IMR-90 (cell line): ENCODE measurements around the gene DNAJB8. TPM values are rescaled to one million over a fixed set of nuclear protein-coding genes. Genes with fewer than 3 reads are reported as not detected.

ENCODE experiments used
- ATAC-seq: fragments of 200-7000 bp; cut with Tn5 transposase; 2 replicates; pipeline ENCODE4 v1.9.1; 2020; ENCODE audit warnings: low read depth, mild to moderate bottlenecking, moderate library complexity
- BruUV-seq: library from RNA; stranded (reverse); fragments of 400-500 nt; replicated peaks from 2 replicates; lab custom pipeline; 2021; lab: Mats Ljungman, UMichigan
- CTCF ChIA-PET: fragments of 300-600 bp; formaldehyde crosslinking; extraction: SDS; loops from one replicate; lab custom pipeline; 2021; ENCODE audit warnings: antibody characterized with exemption; lab: Yijun Ruan, JAX
- POLR2A ChIA-PET: fragments of 300-600 bp; sonication (Branson Sonifier 250); formaldehyde crosslinking; loops from one replicate; lab custom pipeline; 2022; ENCODE audit warnings: antibody characterized with exemption; ENCODE audit not compliant: unreplicated experiment; lab: Charles Lee
- DNase-seq: peaks from one replicate; pipeline ENCODE4 v3.0.0; 2013
- H2AFZ ChIP-seq: replicated peaks from 2 replicates; pipeline ENCODE3; 2013; ENCODE audit warnings: low read length, mild to moderate bottlenecking; ENCODE audit not compliant: poor library complexity
- H2AK5ac ChIP-seq: 2 replicates; pipeline ENCODE4 v1.6.1; 2013; ENCODE audit warnings: low read depth, low read length, inconsistent platforms
- H2AK9ac ChIP-seq: replicated peaks from 2 replicates; pipeline ENCODE3; 2013; ENCODE audit warnings: mild to moderate bottlenecking, low read depth, low read length, moderate library complexity; ENCODE audit not compliant: poor library complexity
- H2BK120ac ChIP-seq: 2 replicates; pipeline ENCODE4 v1.6.1; 2013; ENCODE audit warnings: low read depth, low read length, inconsistent platforms
- H2BK15ac ChIP-seq: 3 replicates; pipeline ENCODE4 v1.6.1; 2013; ENCODE audit warnings: low read depth, low read length, inconsistent platforms
- H2BK20ac ChIP-seq: 2 replicates; pipeline ENCODE4 v1.6.1; 2013; ENCODE audit warnings: low read depth, mild to moderate bottlenecking, inconsistent platforms, low read length, moderate library complexity
- H2BK5ac ChIP-seq: 2 replicates; pipeline ENCODE4 v1.6.1; 2013; ENCODE audit warnings: mild to moderate bottlenecking, low read depth, low read length, inconsistent platforms; ENCODE audit not compliant: poor library complexity, severe bottlenecking
- H3K14ac ChIP-seq: replicated peaks from 2 replicates; pipeline ENCODE4 v1.6.1; 2013; ENCODE audit warnings: low read depth, low read length, inconsistent platforms
- H3K18ac ChIP-seq: 2 replicates; pipeline ENCODE4 v1.6.1; 2013; ENCODE audit warnings: low read depth, low read length, control low read depth
- H3K23ac ChIP-seq: 2 replicates; pipeline ENCODE4 v1.6.1; 2013; ENCODE audit warnings: low read depth, low read length, inconsistent platforms
- H3K27ac ChIP-seq: 2 replicates; pipeline ENCODE4 v1.5.1; 2013; ENCODE audit warnings: mild to moderate bottlenecking, control low read depth, low read length; ENCODE audit not compliant: insufficient read depth
- H3K27me3 ChIP-seq: 2 replicates; pipeline ENCODE4 v1.6.1; 2013; ENCODE audit warnings: low read length; ENCODE audit not compliant: control insufficient read depth, insufficient read depth
- H3K36me3 ChIP-seq: 2 replicates; pipeline ENCODE4 v1.6.1; 2013; ENCODE audit warnings: low read length, mixed read lengths; ENCODE audit not compliant: control insufficient read depth, insufficient read depth
- H3K4ac ChIP-seq: 2 replicates; pipeline ENCODE4 v1.6.1; 2013; ENCODE audit warnings: low read depth, low read length, inconsistent platforms
- H3K4me1 ChIP-seq: 2 replicates; pipeline ENCODE4 v1.6.1; 2013; ENCODE audit warnings: low read length, mixed read lengths; ENCODE audit not compliant: control insufficient read depth, insufficient read depth
- H3K4me2 ChIP-seq: 2 replicates; pipeline ENCODE4 v1.6.1; 2013; ENCODE audit warnings: low read depth, mild to moderate bottlenecking, control low read depth, low read length, moderate library complexity
- H3K4me3 ChIP-seq: 2 replicates; pipeline ENCODE4 v1.5.1; 2013; ENCODE audit warnings: low read depth, mild to moderate bottlenecking, control low read depth, low read length, moderate library complexity; ENCODE audit not compliant: insufficient read depth
- H3K56ac ChIP-seq: 2 replicates; pipeline ENCODE4 v1.6.1; 2013; ENCODE audit warnings: low read length, inconsistent platforms; ENCODE audit not compliant: insufficient read depth; ENCODE audit errors: extremely low read depth
- H3K79me1 ChIP-seq, 2 experiments: 2 replicates each; pipeline ENCODE4 v1.6.1; 2013; ENCODE audit warnings: low read length in 2 of 2, inconsistent platforms in 1 of 2, low read depth in 1 of 2
- H3K9ac ChIP-seq: 2 replicates; pipeline ENCODE4 v1.6.1; 2013; ENCODE audit warnings: low read depth, low read length, control low read depth
- H3K9me1 ChIP-seq: 2 replicates; pipeline ENCODE4 v1.6.1; 2013; ENCODE audit warnings: low read length, inconsistent platforms; ENCODE audit not compliant: insufficient read depth
- H3K9me3 ChIP-seq: 2 replicates; pipeline ENCODE4 v1.6.1; 2013; ENCODE audit warnings: low read length; ENCODE audit not compliant: control insufficient read depth, insufficient read depth
- H4K20me1 ChIP-seq: 2 replicates; pipeline ENCODE4 v1.6.1; 2013; ENCODE audit warnings: low read length, inconsistent platforms; ENCODE audit not compliant: insufficient read depth
- H4K5ac ChIP-seq: 2 replicates; pipeline ENCODE4 v1.6.1; 2013; ENCODE audit warnings: mild to moderate bottlenecking, low read depth, low read length, control low read depth
- H4K8ac ChIP-seq, 2 experiments: 2 replicates each; pipeline ENCODE4 v1.6.1; 2013; ENCODE audit warnings: low read depth in 2 of 2, low read length in 2 of 2, control low read depth in 1 of 2, inconsistent platforms in 1 of 2
- H4K91ac ChIP-seq: 2 replicates; pipeline ENCODE4 v1.6.1; 2013; ENCODE audit warnings: low read depth, low read length, inconsistent platforms; ENCODE audit not compliant: insufficient read depth
- BHLHE40 ChIP-seq: fragments of 150-350 bp; IDR thresholded peaks from 2 replicates; pipeline ENCODE4 v1.6.1; 2016; ENCODE audit warnings: mild to moderate bottlenecking, low read depth, low read length
- CEBPB ChIP-seq: IDR thresholded peaks from 2 replicates; pipeline ENCODE4 v1.6.1; 2012; ENCODE audit warnings: low read depth, low read length, improper control_type of control experiment
- CHD1 ChIP-seq: IDR thresholded peaks from 2 replicates; pipeline ENCODE4 v1.6.1; 2012; ENCODE audit warnings: low read depth, low read length, improper control_type of control experiment
- FOS ChIP-seq: fragments of 150-350 bp; IDR thresholded peaks from 2 replicates; pipeline ENCODE4 v1.6.1; 2016; ENCODE audit warnings: low read depth, low read length
- MAFK ChIP-seq: IDR thresholded peaks from 2 replicates; pipeline ENCODE4 v1.6.1; 2012; ENCODE audit warnings: low read depth, low read length, improper control_type of control experiment
- MAZ ChIP-seq: IDR thresholded peaks from 2 replicates; pipeline ENCODE4 v1.6.1; 2012; ENCODE audit warnings: low read depth, mild to moderate bottlenecking, low read length, improper control_type of control experiment, moderate library complexity, borderline replicate concordance
- NFE2L2 ChIP-seq: fragments of 150-350 bp; IDR thresholded peaks from 2 replicates; pipeline ENCODE4 v1.6.1; 2016; ENCODE audit warnings: low read depth, mild to moderate bottlenecking, low read length
- POLR2A ChIP-seq: IDR thresholded peaks from 2 replicates; pipeline ENCODE4 v1.6.1; 2012; ENCODE audit warnings: mild to moderate bottlenecking, low read depth, low read length
- RAD21 ChIP-seq: IDR thresholded peaks from 2 replicates; pipeline ENCODE4 v1.6.1; 2012; ENCODE audit warnings: low read length, improper control_type of control experiment
- RCOR1 ChIP-seq: IDR thresholded peaks from 2 replicates; pipeline ENCODE4 v1.6.1; 2012; ENCODE audit warnings: mild to moderate bottlenecking, low read length, improper control_type of control experiment; ENCODE audit not compliant: insufficient replicate concordance
- RFX5 ChIP-seq: IDR thresholded peaks from 2 replicates; pipeline ENCODE4 v1.8.0; 2012; ENCODE audit warnings: low read depth, mild to moderate bottlenecking, low read length, moderate library complexity
- SMC3 ChIP-seq: fragments of 150-350 bp; IDR thresholded peaks from 2 replicates; pipeline ENCODE4 v1.6.1; 2016; ENCODE audit warnings: low read depth, mild to moderate bottlenecking, antibody characterized with exemption, low read length, moderate library complexity
- WGBS, 2 experiments: methylation state at CpG; one replicate each; pipeline versions ENCODE4 v1.1.5 to v1.1.7; 2013; ENCODE audit warnings: missing lambda C conversion rate in 2 of 2; ENCODE audit not compliant: insufficient read length in 1 of 2; ENCODE audit errors: extremely low coverage in 2 of 2; 5-methylcytosine and 5-hydroxymethylcytosine counted together
- dilution Hi-C: fragments of 300-500 bp; cut with HindIII; formaldehyde crosslinking; loops from one replicate; pipeline ENCODE4 v1.14.3; 2018; ENCODE audit warnings: low sequenced_read_pairs; ENCODE audit not compliant: unreplicated experiment
- in situ Hi-C: fragments of 300-500 bp; cut with MboI; formaldehyde crosslinking; loops from 3 replicates; pipeline ENCODE4 v1.14.3; 2019; ENCODE audit warnings: low sequenced_read_pairs, inconsistent platforms, mixed read lengths
- intact Hi-C: fragments of 100-400 bp; cut with micrococcal nuclease; formaldehyde crosslinking; loops from 2 replicates; pipeline ENCODE4 v1.10.0; 2022
- polyA plus RNA-seq, 3 experiments: library from polyadenylated mRNA; depleted of rRNA; stranded (reverse); fragments of >200 nt; gene quantifications; 2 replicates each; pipeline ENCODE4 v1.2.3, GENCODE V29; 2012; ENCODE audit warnings: low replicate concordance in 1 of 3
- total RNA-seq: library from RNA; depleted of rRNA; stranded (reverse); fragments of >200 nt; gene quantifications from 2 replicates; pipeline ENCODE4 v1.2.3, GENCODE V29; 2012
- TF ChIP-seq, protein P1 (sequence below): conservative IDR thresholded peaks from 2 replicates; pipeline ENCODE4 v1.5.1; 2012; ENCODE audit warnings: mild to moderate bottlenecking, low read depth, low read length, improper control_type of control experiment
- TF ChIP-seq, protein P2 (sequence below): fragments of 150-350 bp; IDR thresholded peaks from 2 replicates; pipeline ENCODE4 v1.6.1; 2016; ENCODE audit warnings: low read depth, mild to moderate bottlenecking, low read length, moderate library complexity, borderline replicate concordance
- TF ChIP-seq, protein P3 (sequence below): fragments of 150-350 bp; IDR thresholded peaks from 2 replicates; pipeline ENCODE4 v1.6.1; 2017; ENCODE audit warnings: mild to moderate bottlenecking, antibody characterized with exemption, low read length, low read depth

Gene DNAJB8
- total and polyA plus RNA-seq, 2 of the 4 experiments (the other 2 are of a cell fraction): not detected

DNA sequence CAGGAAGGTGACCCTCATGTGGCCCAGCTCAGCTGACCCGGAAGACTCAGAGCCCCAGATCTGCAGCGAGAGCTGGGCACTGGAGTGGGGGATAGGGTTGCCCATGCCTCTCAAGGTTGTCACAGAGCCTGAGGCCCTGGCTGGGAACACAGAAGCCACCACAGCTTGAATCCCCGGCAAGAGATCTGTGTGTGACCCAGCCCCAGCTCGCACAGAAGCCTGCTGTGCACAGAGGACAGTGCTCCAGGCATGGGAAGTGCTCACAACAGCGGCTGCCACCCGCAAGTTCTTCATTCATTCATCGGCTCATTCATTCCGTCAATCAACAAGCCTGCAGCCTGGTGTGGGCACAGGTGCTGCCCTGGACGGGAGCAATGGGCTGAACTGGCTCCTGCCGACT is 36.4 kb downstream of the DNAJB8 start:
- H3K14ac ChIP-seq: no peak overlapping the region
- peaks cover 58% of the 10 kb centered on the region for H3K27me3 ChIP-seq
- H2AFZ ChIP-seq: no peak overlapping the region
- H3K56ac ChIP-seq: no peak overlapping the region
- no peak overlapping the region for H2AK9ac ChIP-seq
- no peak overlapping the region for H3K4me2 ChIP-seq
- no peak overlapping the region for H4K91ac ChIP-seq
- ATAC-seq: no peak
- H3K18ac ChIP-seq: no peak overlapping the region
- dilution Hi-C loops (no loop called here), intact Hi-C loops (no loop called here), in situ Hi-C loops (loop anchor here (5.0 kb wide), 1 partner anchor 72 kb away; no protein-coding TSS in a partner anchor)
- no peak overlapping the region for H3K27ac ChIP-seq
- H2AK5ac ChIP-seq: no peak overlapping the region
- no peak for DNase-seq
- no peak overlapping the region for H2BK120ac ChIP-seq
- no peak overlapping the region for H3K4me3 ChIP-seq
- H4K20me1 ChIP-seq: no peaks in the 10 kb centered on the region; the same call in none of the 2 replicates
- H3K4ac ChIP-seq: no peak overlapping the region
- H2BK5ac ChIP-seq: no peak overlapping the region
- BruUV-seq: no TSS peak
- H3K9ac ChIP-seq: no peak overlapping the region
- no peak for TF ChIP-seq RAD21
- TF ChIP-seq CHD1: no peak
- TF ChIP-seq MAFK: no peak
- TF ChIP-seq FOS: no peak
- TF ChIP-seq BHLHE40: no peak
- TF ChIP-seq SMC3: no peak
- no peak for TF ChIP-seq RCOR1
- no peak for TF ChIP-seq POLR2A
- no peak for TF ChIP-seq RFX5
- TF ChIP-seq MAZ: no peak
- no peak for TF ChIP-seq NFE2L2
- TF ChIP-seq, protein P1, sequence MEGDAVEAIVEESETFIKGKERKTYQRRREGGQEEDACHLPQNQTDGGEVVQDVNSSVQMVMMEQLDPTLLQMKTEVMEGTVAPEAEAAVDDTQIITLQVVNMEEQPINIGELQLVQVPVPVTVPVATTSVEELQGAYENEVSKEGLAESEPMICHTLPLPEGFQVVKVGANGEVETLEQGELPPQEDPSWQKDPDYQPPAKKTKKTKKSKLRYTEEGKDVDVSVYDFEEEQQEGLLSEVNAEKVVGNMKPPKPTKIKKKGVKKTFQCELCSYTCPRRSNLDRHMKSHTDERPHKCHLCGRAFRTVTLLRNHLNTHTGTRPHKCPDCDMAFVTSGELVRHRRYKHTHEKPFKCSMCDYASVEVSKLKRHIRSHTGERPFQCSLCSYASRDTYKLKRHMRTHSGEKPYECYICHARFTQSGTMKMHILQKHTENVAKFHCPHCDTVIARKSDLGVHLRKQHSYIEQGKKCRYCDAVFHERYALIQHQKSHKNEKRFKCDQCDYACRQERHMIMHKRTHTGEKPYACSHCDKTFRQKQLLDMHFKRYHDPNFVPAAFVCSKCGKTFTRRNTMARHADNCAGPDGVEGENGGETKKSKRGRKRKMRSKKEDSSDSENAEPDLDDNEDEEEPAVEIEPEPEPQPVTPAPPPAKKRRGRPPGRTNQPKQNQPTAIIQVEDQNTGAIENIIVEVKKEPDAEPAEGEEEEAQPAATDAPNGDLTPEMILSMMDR: no peak
- no peak for TF ChIP-seq CEBPB
- TF ChIP-seq, protein P2, sequence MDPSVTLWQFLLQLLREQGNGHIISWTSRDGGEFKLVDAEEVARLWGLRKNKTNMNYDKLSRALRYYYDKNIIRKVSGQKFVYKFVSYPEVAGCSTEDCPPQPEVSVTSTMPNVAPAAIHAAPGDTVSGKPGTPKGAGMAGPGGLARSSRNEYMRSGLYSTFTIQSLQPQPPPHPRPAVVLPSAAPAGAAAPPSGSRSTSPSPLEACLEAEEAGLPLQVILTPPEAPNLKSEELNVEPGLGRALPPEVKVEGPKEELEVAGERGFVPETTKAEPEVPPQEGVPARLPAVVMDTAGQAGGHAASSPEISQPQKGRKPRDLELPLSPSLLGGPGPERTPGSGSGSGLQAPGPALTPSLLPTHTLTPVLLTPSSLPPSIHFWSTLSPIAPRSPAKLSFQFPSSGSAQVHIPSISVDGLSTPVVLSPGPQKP: no peak
- TF ChIP-seq, protein P3, sequence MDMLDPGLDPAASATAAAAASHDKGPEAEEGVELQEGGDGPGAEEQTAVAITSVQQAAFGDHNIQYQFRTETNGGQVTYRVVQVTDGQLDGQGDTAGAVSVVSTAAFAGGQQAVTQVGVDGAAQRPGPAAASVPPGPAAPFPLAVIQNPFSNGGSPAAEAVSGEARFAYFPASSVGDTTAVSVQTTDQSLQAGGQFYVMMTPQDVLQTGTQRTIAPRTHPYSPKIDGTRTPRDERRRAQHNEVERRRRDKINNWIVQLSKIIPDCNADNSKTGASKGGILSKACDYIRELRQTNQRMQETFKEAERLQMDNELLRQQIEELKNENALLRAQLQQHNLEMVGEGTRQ: no peak
- no peaks in the 10 kb centered on the region for H3K79me1 ChIP-seq
- ChIA-PET POLR2A (no interaction called here), CTCF (no interaction called here)
- no peaks in the 10 kb centered on the region for H3K36me3 ChIP-seq
- peaks cover 2% of the 10 kb centered on the region; the same call in 1 of the 2 replicates for H3K4me1 ChIP-seq
- no peak overlapping the region for H3K23ac ChIP-seq
- H3K9me3 ChIP-seq: no peaks in the 10 kb centered on the region
- H2BK20ac ChIP-seq: no peak overlapping the region
- no peak overlapping the region for H4K5ac ChIP-seq
- whole genome bisulfite sequencing, 2 experiments: 64% methylated on average over 6 of the region's 10 CpGs; no CpG with 5 or more reads in 1 of the 2 experiments
- no peak overlapping the region for H2BK15ac ChIP-seq
- no peak overlapping the region for H4K8ac ChIP-seq
- no peaks in the 10 kb centered on the region for H3K9me1 ChIP-seq
